SK-N-SH (cell line): Measurements from ENCODE around the gene C3orf20. TPM values are rescaled to one million over a fixed set of nuclear protein-coding genes. Genes with fewer than 3 reads are reported as not detected.

Source experiments
- CTCF ChIA-PET: fragments of 300-600, 350-600 bp; formaldehyde crosslinking; extraction: SDS; loops from one replicate; lab custom pipeline; 2021; lab: Yijun Ruan, JAX
- POLR2A ChIA-PET: fragments of 350-600 bp; sonication (Branson Sonifier 250); formaldehyde crosslinking; extraction: SDS; loops from one replicate; lab custom pipeline; 2020; ENCODE audit warnings: antibody characterized with exemption, inconsistent platforms; lab: Yijun Ruan, JAX
- DNase-seq: peaks from one replicate; pipeline ENCODE4 v3.0.0; 2012
- H2AFZ ChIP-seq: fragments of 200-600 bp; sonication (generic); 2 replicates; pipeline ENCODE4 v1.8.1; 2016; ENCODE audit warnings: antibody characterized with exemption, mild to moderate bottlenecking, low read depth
- H3F3A ChIP-seq: fragments of 200-600 bp; sonication (generic); replicated peaks from 2 replicates; pipeline ENCODE3; 2016; ENCODE audit warnings: antibody characterized with exemption, mild to moderate bottlenecking; ENCODE audit not compliant: insufficient read depth
- H3K27ac ChIP-seq, 2 experiments: fragments of 200-500 bp in 1 of 2; fragments of 200-600 bp in 1 of 2; sonication (Bioruptor generic) in 1 of 2; sonication (generic), shearing (Covaris generic) in 1 of 2; 2 replicates each; pipeline versions ENCODE4 v1.5.1 to v1.6.1; 2014 to 2016; ENCODE audit warnings: low read depth in 2 of 2, inconsistent platforms in 1 of 2, low read length in 1 of 2, mild to moderate bottlenecking in 1 of 2, mixed read lengths in 1 of 2
- H3K27me3 ChIP-seq: fragments of 200-600 bp; sonication (generic), shearing (Covaris generic); 2 replicates; pipeline ENCODE4 v1.6.1; 2016; ENCODE audit warnings: mixed run types; ENCODE audit not compliant: insufficient read depth
- H3K36me3 ChIP-seq, 2 experiments: fragments of 200-500 bp in 1 of 2; fragments of 200-600 bp in 1 of 2; sonication (Bioruptor generic) in 1 of 2; sonication (generic) in 1 of 2; replicated peaks in 1 of 2; 2 replicates each; pipeline versions ENCODE3 to v1.5.1; 2014 to 2016; ENCODE audit warnings: low read length in 1 of 2, mild to moderate bottlenecking in 1 of 2; ENCODE audit not compliant: insufficient read depth in 2 of 2, control insufficient read depth in 1 of 2
- H3K4me1 ChIP-seq, 2 experiments: fragments of 200-500 bp in 1 of 2; fragments of 200-600 bp in 1 of 2; sonication (Bioruptor generic) in 1 of 2; sonication (generic), shearing (Covaris generic) in 1 of 2; 2 replicates each; pipeline versions ENCODE4 v1.5.1 to v1.6.1; 2014 to 2016; ENCODE audit warnings: low read depth in 1 of 2, low read length in 1 of 2, mixed run types in 1 of 2; ENCODE audit not compliant: insufficient read depth in 2 of 2, control insufficient read depth in 1 of 2
- H3K4me2 ChIP-seq: fragments of 200-600 bp; sonication (generic), shearing (Covaris generic); 2 replicates; pipeline ENCODE4 v1.6.1; 2017; ENCODE audit warnings: mixed run types
- H3K4me3 ChIP-seq, 2 experiments: fragments of 200-500 bp in 1 of 2; fragments of 200-600 bp in 1 of 2; sonication (Bioruptor generic) in 1 of 2; sonication (generic), shearing (Covaris generic) in 1 of 2; 2 replicates each; pipeline versions ENCODE4 v1.5.1 to v1.8.1; 2014 to 2016; ENCODE audit warnings: low read depth in 2 of 2, inconsistent platforms in 1 of 2, low read length in 1 of 2, mild to moderate bottlenecking in 1 of 2, mixed read lengths in 1 of 2, moderate library complexity in 1 of 2
- H3K79me2 ChIP-seq: fragments of 200-600 bp; sonication (generic); 2 replicates; pipeline ENCODE4 v1.8.1; 2017; ENCODE audit warnings: mild to moderate bottlenecking; ENCODE audit not compliant: insufficient read depth
- H3K9ac ChIP-seq: fragments of 200-600 bp; sonication (generic); 2 replicates; pipeline ENCODE4 v1.6.1; 2017; ENCODE audit warnings: mixed run types
- H3K9me2 ChIP-seq: fragments of 200-600 bp; sonication (generic); 2 replicates; pipeline ENCODE4 v1.6.1; 2017; ENCODE audit warnings: mixed run types
- H3K9me3 ChIP-seq: fragments of 200-600 bp; sonication (generic); 2 replicates; pipeline ENCODE4 v1.6.1; 2017; ENCODE audit warnings: mixed run types, mild to moderate bottlenecking, moderate library complexity
- H4K20me1 ChIP-seq: fragments of 200-600 bp; sonication (generic); 2 replicates; pipeline ENCODE4 v1.6.1; 2017; ENCODE audit warnings: mild to moderate bottlenecking, mixed run types; ENCODE audit not compliant: insufficient read depth
- CHD2 ChIP-seq: fragments of 150-350 bp; IDR thresholded peaks from 2 replicates; pipeline ENCODE4 v1.6.1; 2018; ENCODE audit warnings: low read length; ENCODE audit not compliant: partially characterized antibody
- CTCF ChIP-seq: fragments of 200-600 bp; sonication (generic); IDR thresholded peaks from 2 replicates; pipeline ENCODE4 v1.6.1; 2017; ENCODE audit warnings: antibody characterized with exemption, mild to moderate bottlenecking, moderate library complexity
- EP300 ChIP-seq, 2 experiments: IDR thresholded peaks; 2 replicates each; pipeline versions ENCODE4 v1.4.0 to v1.6.1; 2012; ENCODE audit warnings: borderline replicate concordance in 1 of 2, low read depth in 1 of 2, low read length in 1 of 2
- EZH2phosphoT487 ChIP-seq: fragments of 200-600 bp; sonication (generic); IDR thresholded peaks from 2 replicates; pipeline ENCODE4 v1.6.1; 2017; ENCODE audit warnings: low read depth, mixed run types, mild to moderate bottlenecking, antibody characterized with exemption, moderate library complexity, borderline replicate concordance
- FOXJ3 ChIP-seq: sonication (generic); formaldehyde crosslinking; IDR thresholded peaks from 2 replicates; pipeline ENCODE4 v1.5.1; 2020; ENCODE audit warnings: mild to moderate bottlenecking, missing genetic modification reagents
- GABPA ChIP-seq: IDR thresholded peaks from 2 replicates; pipeline ENCODE4 v1.4.0; 2012; ENCODE audit warnings: low read depth, mild to moderate bottlenecking
- IRF3 ChIP-seq: fragments of 150-350 bp; IDR thresholded peaks from 2 replicates; pipeline ENCODE4 v1.6.1; 2016; ENCODE audit warnings: mild to moderate bottlenecking, low read depth, low read length
- MEF2A ChIP-seq: IDR thresholded peaks from 2 replicates; pipeline ENCODE4 v1.4.0; 2012; ENCODE audit warnings: low read depth, borderline replicate concordance
- MXI1 ChIP-seq: IDR thresholded peaks from 2 replicates; pipeline ENCODE4 v1.6.1; 2012; ENCODE audit warnings: mild to moderate bottlenecking, low read depth, low read length, improper control_type of control experiment
- NFIC ChIP-seq: IDR thresholded peaks from 2 replicates; pipeline ENCODE4 v1.4.0; 2012; ENCODE audit warnings: borderline replicate concordance
- NRF1 ChIP-seq: IDR thresholded peaks from 2 replicates; pipeline ENCODE4 v1.6.1; 2012; ENCODE audit warnings: low read depth, mild to moderate bottlenecking, low read length
- PBX3 ChIP-seq: IDR thresholded peaks from 2 replicates; pipeline ENCODE4; 2012
- POLR2AphosphoS5 ChIP-seq: IDR thresholded peaks from 2 replicates; pipeline ENCODE4 v1.6.1; 2012; ENCODE audit warnings: low read depth, low read length
- RFX5 ChIP-seq: IDR thresholded peaks from 2 replicates; pipeline ENCODE4 v1.6.1; 2012; ENCODE audit warnings: mild to moderate bottlenecking, improper control_type of control experiment, low read length
- SIN3A ChIP-seq: IDR thresholded peaks from 2 replicates; pipeline ENCODE4 v1.6.1; 2012; ENCODE audit warnings: low read depth, mild to moderate bottlenecking, low read length, moderate library complexity, borderline replicate concordance
- TEAD4 ChIP-seq: IDR thresholded peaks from 2 replicates; pipeline ENCODE4 v1.4.0; 2012; ENCODE audit warnings: mild to moderate bottlenecking, borderline replicate concordance; ENCODE audit not compliant: insufficient read depth
- USF1 ChIP-seq: IDR thresholded peaks from 2 replicates; pipeline ENCODE4 v1.4.0; 2012; ENCODE audit warnings: low read depth, borderline replicate concordance
- YY1 ChIP-seq: IDR thresholded peaks from 2 replicates; pipeline ENCODE4 v1.4.0; 2012; ENCODE audit warnings: low read depth, mild to moderate bottlenecking
- ZBTB33 ChIP-seq: IDR thresholded peaks from 2 replicates; pipeline ENCODE4 v1.4.0; 2012; ENCODE audit warnings: low read depth, borderline replicate concordance
- WGBS: methylation state at CpG from one replicate; pipeline ENCODE4 v1.1.6; 2017; ENCODE audit warnings: low lambda C conversion rate; 5-methylcytosine and 5-hydroxymethylcytosine counted together
- polyA plus RNA-seq, 3 experiments: library from polyadenylated mRNA; depleted of rRNA; stranded (reverse); fragments of >200 nt; gene quantifications; 2 replicates each; pipeline ENCODE4 v1.2.3, GENCODE V29; 2012

The C3orf20 gene
- polyA plus RNA-seq, 1 of the 3 experiments (the other 2 are of a cell fraction) = not detected

- TF ChIP-seq POLR2AphosphoS5 (no peak), CHD2 (no peak), FOXJ3 (CRISPR knock-in tag) (no peak), ZBTB33 (no peak), USF1 (no peak), YY1 (no peak), EZH2phosphoT487 (no peak), GABPA (no peak), IRF3 (no peak), NRF1 (no peak), PBX3 (no peak), RFX5 (no peak), MXI1 (no peak)
- H3K4me2 ChIP-seq = no peak overlapping the region
- H3K27ac ChIP-seq = no peak overlapping the region
- H3K4me1 ChIP-seq = no peaks in the 10 kb centered on the region
- no peaks in the 10 kb centered on the region for H3K79me2 ChIP-seq
- no peak overlapping the region for H3K9ac ChIP-seq
- no peaks in the 10 kb centered on the region for H3K36me3 ChIP-seq
- H3F3A ChIP-seq = no peaks in the 10 kb centered on the region
- CTCF ChIA-PET = interaction anchor here (0.8 kb wide), 1 partner anchor 11 kb away, joined by 3 read pairs; no protein-coding TSS in a partner anchor
- H2AFZ ChIP-seq = no peak overlapping the region
- H3K4me3 ChIP-seq = no peak overlapping the region
- no peaks in the 10 kb centered on the region for H3K9me3 ChIP-seq
- H4K20me1 ChIP-seq = no peaks in the 10 kb centered on the region
- POLR2A ChIA-PET = no interaction called here
- no peak for DNase-seq
- H3K9me2 ChIP-seq = no peaks in the 10 kb centered on the region
- H3K27me3 ChIP-seq = no peaks in the 10 kb centered on the region
- WGBS = 52% methylated on average over 4 of the region's 4 CpGs
These were observed 10.2 kb downstream of the C3orf20 start for GRCh38 chr3:14685179-14685578.

- Histone ChIP-seq H3K27ac (no peak overlapping the region), H3K9me2 (no peaks in the 10 kb centered on the region), H3K27me3 (no peaks in the 10 kb centered on the region), H3K4me2 (no peak overlapping the region), H3F3A (no peaks in the 10 kb centered on the region), H4K20me1 (no peaks in the 10 kb centered on the region), H3K9ac (no peak overlapping the region), H2AFZ (no peak overlapping the region), H3K4me3 (no peak overlapping the region), H3K4me1 (no peaks in the 10 kb centered on the region), H3K9me3 (no peaks in the 10 kb centered on the region), H3K36me3 (no peaks in the 10 kb centered on the region), H3K79me2 (no peaks in the 10 kb centered on the region)
- 36% methylated on average over 3 of the region's 3 CpGs for whole genome bisulfite sequencing
- no peak for DNase-seq
- POLR2A ChIA-PET = interaction anchor here (0.9 kb wide), 1 partner anchor 12 kb away, joined by 3 read pairs; no protein-coding TSS in a partner anchor
- CTCF ChIA-PET = interaction anchor here (0.9 to 1.6 kb wide), 4 partner anchors 12 to 239 kb away, joined by 3 to 4 read pairs (median 4); no protein-coding TSS in a partner anchor
- no peak for TF ChIP-seq CTCF
- no peak for TF ChIP-seq EP300 (IDR thresholded peaks at IDR 0.05; ENCODE audit: borderline replicate concordance in 1 of 2, low read depth in 1 of 2, low read length in 1 of 2)
- no peak for TF ChIP-seq MXI1
- no peak for TF ChIP-seq RFX5
- TF ChIP-seq POLR2AphosphoS5 = no peak
- no peak for TF ChIP-seq MEF2A
- no peak for TF ChIP-seq NFIC
- no peak for TF ChIP-seq SIN3A
- no peak for TF ChIP-seq TEAD4
- no peak for TF ChIP-seq EZH2phosphoT487
These were observed 12.4 kb downstream of the C3orf20 start for GRCh38 chr3:14687360-14687759.
